ENCODE measurements around the gene CUL1. TPM values are rescaled to one million over a fixed set of nuclear protein-coding genes. Genes with fewer than 3 reads are reported as not detected.

CUL1 gene
- total RNA-seq, 2 donors from 2014 or later, result 47.0 to 60.0 TPM

DNA sequence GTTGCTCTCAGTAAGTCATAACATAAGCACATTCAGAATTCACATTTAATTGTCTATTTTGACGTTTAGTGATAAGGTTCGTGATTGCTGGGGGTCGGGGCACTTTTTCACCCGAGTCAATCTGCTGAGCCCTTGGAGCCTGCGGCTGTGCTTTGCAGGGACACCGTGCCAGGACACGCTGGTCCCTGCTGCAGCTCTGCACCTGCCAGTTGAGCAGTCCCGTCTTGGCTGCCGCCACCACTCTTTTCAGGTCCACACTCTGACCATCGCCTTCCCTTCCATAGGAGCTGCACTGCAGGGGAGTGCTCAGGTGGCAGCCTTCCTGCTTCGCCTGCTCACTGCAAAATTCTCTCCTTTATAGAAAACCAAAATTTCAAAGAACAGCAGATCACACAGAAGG is 36.4 kb downstream of the CUL1 start:
- ATAC-seq (ENCODE audit: insufficient number of reproducible peaks, low FRiP score, low read depth), result no peak

GRCh38 chr7:148735967-148736366 is 37.3 kb downstream of the CUL1 start:
- Histone ChIP-seq H3K27ac (no peak overlapping the region), H3K4me3 (no peak overlapping the region), H3K9me3 (no peaks in the 10 kb centered on the region), H3K4me1 (ENCODE audit: control insufficient read depth in 1 of 2, low read depth in 2 of 2) (peaks cover 11 to 21% of the 10 kb centered on the region in 2 donors), H3K27me3 (replicated peaks; ENCODE audit: insufficient read depth) (no peaks in the 10 kb centered on the region), H3K36me3 (peaks cover 17% of the 10 kb centered on the region)
- no peak for TF ChIP-seq CTCF (IDR thresholded peaks at IDR 0.05)
- ATAC-seq (ENCODE audit: insufficient number of reproducible peaks, low FRiP score, low read depth) (no peak), DNase-seq (ENCODE audit: low spot score) (no peak)

More for the DNA sequence above, 36.4 kb downstream of the CUL1 start:
- H3K4me1 ChIP-seq (ENCODE audit: control insufficient read depth in 1 of 2, low read depth in 2 of 2), result peaks cover 16 to 29% of the 10 kb centered on the region in 2 donors
- no peak overlapping the region for H3K27ac ChIP-seq
- DNase-seq (ENCODE audit: low spot score), result no peak
- H3K9me3 ChIP-seq, result no peaks in the 10 kb centered on the region
- TF ChIP-seq CTCF (IDR thresholded peaks at IDR 0.05), result no peak
- no peak overlapping the region for H3K4me3 ChIP-seq
- H3K27me3 ChIP-seq (replicated peaks; ENCODE audit: insufficient read depth), result no peaks in the 10 kb centered on the region
- H3K36me3 ChIP-seq, result peaks cover 11% of the 10 kb centered on the region

- Histone ChIP-seq H3K4me3 (no peak overlapping the region), H3K36me3 (peaks cover 17% of the 10 kb centered on the region), H3K4me1 (ENCODE audit: control insufficient read depth in 1 of 2, low read depth in 2 of 2) (peaks cover 3 to 9% of the 10 kb centered on the region in 2 donors), H3K27ac (no peak overlapping the region), H3K9me3 (no peaks in the 10 kb centered on the region), H3K27me3 (replicated peaks; ENCODE audit: insufficient read depth) (no peaks in the 10 kb centered on the region)
- TF ChIP-seq CTCF (IDR thresholded peaks at IDR 0.05), result no peak
- no peak for DNase-seq (ENCODE audit: low spot score)
- no peak for ATAC-seq (ENCODE audit: insufficient number of reproducible peaks, low FRiP score, low read depth)
Observed at GRCh38 chr7:148738737-148739535, 40.2 kb downstream of the CUL1 start.

DNA sequence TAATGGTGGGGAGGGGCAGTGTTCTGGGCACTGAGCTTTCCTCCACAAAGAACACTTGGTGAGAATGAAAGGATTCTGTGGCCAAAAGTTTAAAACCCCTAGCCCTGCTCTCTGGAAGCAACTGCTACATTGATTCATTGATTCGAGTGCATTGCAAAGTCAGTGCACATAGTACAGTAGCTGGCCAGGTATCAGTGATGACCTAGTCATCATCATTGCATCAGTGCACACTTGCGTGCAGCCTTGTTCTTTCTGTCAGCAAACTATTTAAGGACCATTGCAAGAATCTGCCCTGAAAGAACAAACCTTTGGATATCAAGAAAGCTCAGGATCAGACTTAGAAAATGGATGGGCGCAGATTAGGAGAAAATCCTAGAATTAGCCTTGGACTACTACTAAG is 47.4 kb downstream of the CUL1 start:
- TF ChIP-seq CTCF (IDR thresholded peaks at IDR 0.05), result no peak
- Histone ChIP-seq H3K36me3 (peaks cover 12% of the 10 kb centered on the region), H3K4me3 (no peak overlapping the region), H3K9me3 (no peaks in the 10 kb centered on the region), H3K27ac (no peak overlapping the region), H3K4me1 (ENCODE audit: control insufficient read depth in 1 of 2, low read depth in 2 of 2) (no peaks in the 10 kb centered on the region), H3K27me3 (replicated peaks; ENCODE audit: insufficient read depth) (no peaks in the 10 kb centered on the region)
- ATAC-seq (ENCODE audit: insufficient number of reproducible peaks, low FRiP score, low read depth) (no peak), DNase-seq (ENCODE audit: low spot score) (no peak)

DNA sequence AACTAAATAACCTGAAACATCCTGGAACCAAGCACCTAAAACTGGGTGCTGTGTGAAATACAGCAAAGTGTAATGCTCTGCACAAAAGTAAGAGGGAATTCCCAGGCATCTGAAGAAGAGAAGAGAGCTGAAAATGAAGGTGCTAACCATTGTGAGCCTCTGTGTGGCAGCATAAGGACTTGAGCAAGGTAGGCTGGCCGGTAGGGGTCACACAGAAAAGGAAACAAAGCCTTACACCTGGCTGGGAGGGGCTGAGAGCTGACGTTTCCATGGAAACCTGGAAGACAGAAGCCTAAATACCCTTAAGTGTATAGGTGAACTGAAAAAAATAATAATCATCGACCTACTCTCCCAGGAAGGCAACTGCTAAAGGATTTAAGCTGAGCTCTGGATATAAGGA is 48.6 kb downstream of the CUL1 start:
- no peak for DNase-seq (ENCODE audit: low spot score)

More for the DNA sequence above, 48.6 kb downstream of the CUL1 start:
- H3K9me3 ChIP-seq, result no peaks in the 10 kb centered on the region
- H3K27me3 ChIP-seq (replicated peaks; ENCODE audit: insufficient read depth), result no peaks in the 10 kb centered on the region
- H3K4me3 ChIP-seq, result no peak overlapping the region
- no peak overlapping the region for H3K27ac ChIP-seq
- no peak for ATAC-seq (ENCODE audit: insufficient number of reproducible peaks, low FRiP score, low read depth)
- no peaks in the 10 kb centered on the region for H3K4me1 ChIP-seq (ENCODE audit: control insufficient read depth in 1 of 2, low read depth in 2 of 2)
- no peak for TF ChIP-seq CTCF (IDR thresholded peaks at IDR 0.05)
- peaks cover 4% of the 10 kb centered on the region for H3K36me3 ChIP-seq
